LNCaP clone FGC (cell line): ENCODE data around the gene CAMK2A.

Source experiments
- DNase-seq: peaks from one replicate; pipeline ENCODE4 v3.0.0-alpha.2; 2011; ENCODE audit warnings: low read depth
- H3K4me3 ChIP-seq: 2 replicates; pipeline ENCODE4 v1.5.1; 2011; ENCODE audit warnings: mild to moderate bottlenecking, low read depth, low read length, control low read depth
- CTCF ChIP-seq: IDR thresholded peaks from 2 replicates; pipeline ENCODE4 v1.5.1; 2012; ENCODE audit warnings: mild to moderate bottlenecking; ENCODE audit not compliant: control insufficient read depth, insufficient read depth; ENCODE audit errors: extremely low read depth

CAMK2A gene

GRCh38 chr5:150301901-150302300 lies 12.3 kb upstream of the CAMK2A start:
- H3K4me3 ChIP-seq = no peak overlapping the region
- no peak for DNase-seq
- no peak for TF ChIP-seq CTCF

DNA sequence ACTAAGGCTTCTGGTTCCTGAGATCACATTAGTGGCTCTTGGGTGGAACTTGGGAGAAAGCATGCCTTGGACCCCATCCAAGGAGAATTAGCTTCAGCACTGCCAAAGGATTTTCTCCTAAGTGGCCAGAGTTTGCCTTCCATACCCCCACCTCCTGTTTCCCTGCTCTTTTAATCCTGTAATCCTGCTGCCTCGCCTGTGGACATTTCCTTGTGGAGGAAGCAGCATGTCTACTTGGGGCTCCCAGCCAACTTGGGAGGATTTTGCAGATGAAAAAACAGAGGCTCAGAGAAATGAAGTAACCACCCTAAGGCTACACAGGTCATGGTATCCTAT lies 11.6 kb upstream of the CAMK2A start:
- H3K4me3 ChIP-seq = no peak overlapping the region
- TF ChIP-seq CTCF = no peak
- no peak for DNase-seq

DNA sequence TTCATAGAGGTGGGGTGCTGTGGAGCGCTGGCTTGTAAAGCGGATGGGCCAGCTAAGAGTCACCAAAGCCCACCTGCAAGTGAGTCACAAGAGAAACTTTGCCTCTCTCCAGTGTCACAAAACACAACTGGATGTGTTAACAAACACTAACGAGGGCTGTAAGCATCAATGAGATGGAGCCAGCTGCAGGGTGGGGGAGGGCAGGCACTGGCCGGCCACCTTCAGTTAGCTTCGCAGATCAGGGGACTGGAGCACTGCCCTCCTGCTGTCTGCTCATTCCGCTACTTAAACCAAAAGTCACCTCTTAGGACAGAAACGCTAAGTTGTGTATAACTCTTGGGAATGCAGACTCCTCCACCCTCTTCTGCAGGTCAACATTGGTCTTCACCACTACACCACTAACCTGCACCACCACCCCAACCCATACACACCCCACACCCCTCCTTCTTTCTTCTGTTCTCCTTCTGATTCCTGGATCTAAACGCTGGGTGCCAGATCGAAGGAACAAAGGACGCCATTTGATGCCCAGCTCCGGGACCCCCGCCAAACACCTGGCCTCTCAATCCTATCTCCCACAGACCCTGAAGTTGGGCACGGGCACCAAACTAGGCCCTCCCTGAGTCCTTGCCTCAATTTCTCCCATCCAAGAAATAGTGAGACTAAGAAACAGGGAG lies 11.1 kb upstream of the CAMK2A start:
- no peak for TF ChIP-seq CTCF
- no peak overlapping the region for H3K4me3 ChIP-seq
- no peak for DNase-seq

DNA sequence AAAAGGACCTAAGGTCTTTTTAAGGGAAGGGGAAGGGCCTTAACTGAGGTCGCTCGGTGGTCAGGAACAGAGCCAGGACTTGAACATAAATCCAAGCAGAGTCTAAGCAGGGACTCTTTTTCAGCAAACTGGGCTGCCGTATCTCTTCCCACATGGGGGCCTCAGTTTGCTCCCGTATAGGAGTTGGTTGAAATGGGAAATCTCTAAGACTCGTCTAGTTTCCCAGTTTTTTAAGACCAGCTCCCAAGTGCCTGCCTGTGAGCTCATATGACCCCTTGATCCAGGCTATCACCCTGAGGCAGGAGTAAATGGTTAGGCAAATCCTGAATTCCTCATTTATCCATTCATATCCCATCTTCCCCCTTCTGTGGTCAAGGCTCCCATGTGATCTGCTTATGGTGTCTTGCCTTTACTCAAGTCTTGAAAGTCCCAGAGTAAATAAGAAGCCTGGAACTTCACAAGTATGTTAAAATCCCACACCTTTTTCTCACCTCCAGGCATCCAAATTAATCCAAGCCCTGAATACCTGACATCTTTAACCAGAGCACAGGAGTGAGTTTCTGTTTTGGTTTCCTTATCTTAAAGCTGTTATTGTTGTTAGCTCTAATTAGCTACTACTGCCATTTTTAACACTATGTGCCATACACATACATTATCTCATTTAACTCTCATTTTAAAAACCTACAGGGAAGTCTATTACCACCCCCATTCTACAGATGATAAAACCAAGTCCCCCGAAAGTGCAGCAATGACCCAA lies 10.2 kb upstream of the CAMK2A start:
- no peak for TF ChIP-seq CTCF
- H3K4me3 ChIP-seq = no peak overlapping the region
- no peak for DNase-seq

- no peak for DNase-seq
- no peak overlapping the region for H3K4me3 ChIP-seq
- no peak for TF ChIP-seq CTCF
Measured at GRCh38 chr5:150298701-150299451, 9.3 kb upstream of the CAMK2A start.

DNA sequence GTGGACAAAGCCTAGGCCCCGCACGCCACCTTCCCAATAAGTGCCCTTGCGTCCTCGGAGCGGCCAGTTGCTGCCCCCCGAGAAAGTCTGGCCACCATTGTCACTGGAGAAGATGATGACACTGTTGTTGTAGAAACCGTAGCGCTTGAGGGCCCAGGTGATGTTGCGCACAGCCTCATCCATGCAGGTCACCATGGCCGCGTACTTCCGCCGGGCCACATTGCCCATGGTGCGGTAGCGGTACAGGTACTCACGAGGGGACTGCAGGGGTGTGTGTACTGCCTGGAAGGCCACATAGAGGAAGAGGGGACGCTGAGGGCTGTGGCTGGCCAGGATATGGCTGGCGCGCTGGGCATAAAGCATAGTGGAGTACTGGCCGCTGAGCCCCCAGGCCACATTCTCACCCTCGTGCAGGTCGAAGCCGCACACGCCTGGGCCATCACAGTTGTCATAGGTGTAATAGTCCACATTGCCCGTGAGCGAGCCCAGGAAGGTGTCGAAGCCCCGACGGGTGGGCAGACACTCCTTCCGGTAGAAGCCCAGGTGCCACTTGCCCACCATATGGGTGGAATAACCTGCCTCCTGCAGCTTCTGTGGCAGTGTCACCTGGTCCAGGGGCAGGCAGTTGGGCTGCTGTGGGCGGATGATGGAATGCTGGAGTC lies 8.5 kb upstream of the CAMK2A start:
- no peak for TF ChIP-seq CTCF
- no peak overlapping the region for H3K4me3 ChIP-seq
- no peak for DNase-seq
